ENCODE data around the gene RPGRIP1L. TPM values are rescaled to one million over a fixed set of nuclear protein-coding genes. Genes with fewer than 3 reads are reported as not detected.

Gene RPGRIP1L
- total and polyA plus RNA-seq, 2 of the 8 experiments (the other 6 are each of a cell fraction or from before 2014, with no cell fraction given), result 4.0 to 13.7 TPM

- Histone ChIP-seq H3K9ac (replicated peaks in 1 of 4; ENCODE audit: extremely low read depth in 1 of 4, low read depth in 3 of 4, low read length in 3 of 4) (no peak overlapping the region), H3K79me1 (ENCODE audit: low read depth, low read length) (no peaks in the 10 kb centered on the region), H3K4me3 (ENCODE audit: extremely low read depth in 1 of 4, insufficient read depth in 2 of 4, low read depth in 3 of 4, low read length in 4 of 4) (no peak overlapping the region), H3K14ac (ENCODE audit: insufficient read length) (no peak overlapping the region), H3K18ac (ENCODE audit: extremely low read depth, low read length) (no peak overlapping the region), H2AK5ac (ENCODE audit: low read depth, low read length) (no peak overlapping the region), H2BK5ac (ENCODE audit: low read depth, low read length) (no peak overlapping the region), H2BK120ac (replicated peaks; ENCODE audit: low read depth, low read length) (no peak overlapping the region), H4K8ac (ENCODE audit: extremely low read depth, insufficient read depth, low read length) (no peak overlapping the region), H2AFZ (ENCODE audit: low read length) (no peak overlapping the region), H3K79me2 (ENCODE audit: control insufficient read depth in 1 of 2, insufficient read depth in 2 of 2, low read length in 2 of 2) (no peaks in the 10 kb centered on the region), H3K4me1 (replicated peaks in 1 of 4; ENCODE audit: control insufficient read depth in 3 of 4, insufficient read depth in 4 of 4, low read length in 3 of 4) (no peaks in the 10 kb centered on the region), H3K27me3 (replicated peaks in 1 of 4; ENCODE audit: control insufficient read depth in 3 of 4, extremely low read depth in 1 of 4, insufficient read depth in 3 of 4, low read length in 3 of 4) (no peaks in the 10 kb centered on the region), H4K20me1 (replicated peaks in 1 of 2; ENCODE audit: control insufficient read depth in 1 of 2, insufficient read depth in 2 of 2, low read length in 2 of 2) (no peaks in the 10 kb centered on the region), H3K23me2 (ENCODE audit: low read depth, low read length) (no peaks in the 10 kb centered on the region; the same call in 1 of the 2 replicates), H3K36me3 (ENCODE audit: control insufficient read depth in 2 of 4, insufficient read depth in 4 of 4, low read length in 3 of 4) (no peaks in the 10 kb centered on the region), H3K4me2 (ENCODE audit: insufficient read depth in 1 of 2, low read depth in 2 of 2, low read length in 2 of 2) (no peak overlapping the region), H2BK12ac (ENCODE audit: low read depth, low read length) (no peak overlapping the region), H3K23ac (ENCODE audit: insufficient read length) (no peak overlapping the region), H3K4ac (replicated peaks; ENCODE audit: insufficient read length, low read depth, low read length) (no peak overlapping the region), H3K56ac (replicated peaks; ENCODE audit: insufficient read length, low read depth, low read length) (no peak overlapping the region), H3K9me3 (ENCODE audit: insufficient read depth in 2 of 2, low read depth in 1 of 2, low read length in 1 of 2) (no peaks in the 10 kb centered on the region), H3K27ac (ENCODE audit: low read depth, low read length) (no peak overlapping the region), H4K91ac (replicated peaks; ENCODE audit: insufficient read length, low read length) (no peak overlapping the region), H2BK15ac (ENCODE audit: low read length) (no peak overlapping the region), H4K5ac (ENCODE audit: insufficient read length, low read depth, low read length) (no peak overlapping the region), H2BK20ac (ENCODE audit: low read length) (no peak overlapping the region)
- WGBS, 2 experiments (ENCODE audit: extremely low coverage in 1 of 2, insufficient coverage in 1 of 2, insufficient read length in 1 of 2, insufficient replicate concordance in 2 of 2, low coverage in 1 of 2, low lambda C conversion rate in 2 of 2, missing lambda C conversion rate in 1 of 2), result 90% methylated on average over 2 of the region's 2 CpGs; no CpG with 5 or more reads in 1 of the 2 experiments
- DNase-seq (ENCODE audit: low read depth in 1 of 2, low spot score in 2 of 2) (no peak), FAIRE-seq (no peak)
- ChIA-PET POLR2A (ENCODE audit: partially characterized antibody) (no interaction called here), CTCF (ENCODE audit: partially characterized antibody) (no interaction called here)
- TF ChIP-seq BRCA1 (IDR thresholded peaks at IDR 0.05; ENCODE audit: low read depth, low read length), result no peak
- TF ChIP-seq NANOG (IDR thresholded peaks at IDR 0.05; ENCODE audit: insufficient read depth, low read depth, low read length, poor library complexity, severe bottlenecking), result no peak
- no peak for TF ChIP-seq SIN3A (conservative IDR thresholded peaks at IDR 0.05 in 1 of 2, IDR thresholded peaks at IDR 0.05 in 1 of 2; ENCODE audit: low read depth in 1 of 2, low read length in 2 of 2)
- TF ChIP-seq CREB1 (IDR thresholded peaks at IDR 0.05), result no peak
- no peak for TF ChIP-seq E2F6 (IDR thresholded peaks at IDR 0.05)
- no peak for TF ChIP-seq MAX (IDR thresholded peaks at IDR 0.05)
- TF ChIP-seq RAD21 (IDR thresholded peaks at IDR 0.05 in 1 of 2, conservative IDR thresholded peaks at IDR 0.05 in 1 of 2; ENCODE audit: low read depth in 2 of 2, low read length in 2 of 2), result no peak
- no peak for TF ChIP-seq BCL11A (IDR thresholded peaks at IDR 0.05; ENCODE audit: low read depth in 2 of 2, low read length in 2 of 2)
- no peak for TF ChIP-seq BACH1 (IDR thresholded peaks at IDR 0.05; ENCODE audit: low read length)
- no peak for TF ChIP-seq TBP (IDR thresholded peaks at IDR 0.05; ENCODE audit: low read depth, low read length)
- no peak for TF ChIP-seq GABPA (IDR thresholded peaks at IDR 0.05; ENCODE audit: borderline replicate concordance, insufficient read depth, low read length)
- TF ChIP-seq RFX5 (IDR thresholded peaks at IDR 0.05; ENCODE audit: borderline replicate concordance, low read depth, low read length), result no peak
- TF ChIP-seq EGR1 (IDR thresholded peaks at IDR 0.05; ENCODE audit: borderline replicate concordance, low read depth, low read length), result no peak
Measured at GRCh38 chr16:53583401-53583800, 120.3 kb downstream of the RPGRIP1L start.

Measured in H1 (cell line).